Erythroblast (primary cell): ENCODE data around the gene WWC1.

Experiments
- GATA1 ChIP-seq: IDR thresholded peaks from 2 replicates; pipeline ENCODE4 v1.6.1; 2011; ENCODE audit warnings: low read depth, mild to moderate bottlenecking, control low read depth, low read length, moderate library complexity
- POLR2A ChIP-seq: IDR thresholded peaks from 2 replicates; pipeline ENCODE4 v1.6.1; 2011; ENCODE audit warnings: mild to moderate bottlenecking, low read length

- TF ChIP-seq POLR2A (no peak), GATA1 (no peak)
Observed at GRCh38 chr5:168479166-168479565, 187.7 kb downstream of the WWC1 start.
